HG03159 (cell line): Measurements from ENCODE around the gene CYYR1.

Experiments
- ATAC-seq: cut with Tn5 transposase; IDR thresholded peaks from one replicate; pipeline ENCODE4 v1.9.1; 2021; ENCODE audit warnings: mild to moderate bottlenecking, moderate library complexity; ENCODE audit not compliant: unreplicated experiment

Gene CYYR1

DNA sequence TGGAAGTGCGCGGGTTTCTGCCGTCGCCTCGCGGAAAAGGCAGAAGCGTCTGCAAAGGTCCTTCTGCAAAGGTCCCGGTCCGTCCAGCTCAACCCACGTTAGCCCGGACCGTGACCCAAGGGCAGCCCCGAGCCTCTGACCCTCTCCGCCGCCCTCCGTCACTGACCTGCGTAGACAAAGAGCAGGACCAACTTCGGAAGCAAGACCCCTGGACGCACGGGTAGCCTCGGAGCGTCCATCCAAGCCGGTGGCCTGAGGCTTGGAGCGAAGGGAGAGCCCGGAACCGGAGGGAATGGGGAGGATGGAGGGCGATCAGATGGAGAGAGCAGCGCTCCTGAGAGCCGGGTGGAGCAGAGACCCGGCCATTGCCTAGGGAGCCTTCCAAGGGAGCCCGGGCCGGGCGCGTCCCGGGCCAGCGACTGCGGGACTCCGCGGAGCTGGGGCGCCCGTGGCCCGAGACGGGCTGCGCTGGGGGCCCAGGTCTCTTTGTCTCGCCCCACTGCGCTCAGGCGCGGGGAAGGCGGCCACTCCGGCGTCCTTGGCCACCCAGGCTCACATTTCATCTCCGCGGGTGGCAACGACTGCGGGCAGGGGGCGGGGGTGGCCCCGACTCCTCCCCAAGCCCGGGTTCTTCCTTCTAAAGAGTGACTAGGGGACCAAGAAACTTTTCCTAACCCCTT lies at the start of gene CYYR1:
Gene CYYR1 (minus strand): TSS at position 585 of the 680 bp plus-strand sequence. CDS start 346 bp downstream, at position 239.
- no peak for ATAC-seq

DNA sequence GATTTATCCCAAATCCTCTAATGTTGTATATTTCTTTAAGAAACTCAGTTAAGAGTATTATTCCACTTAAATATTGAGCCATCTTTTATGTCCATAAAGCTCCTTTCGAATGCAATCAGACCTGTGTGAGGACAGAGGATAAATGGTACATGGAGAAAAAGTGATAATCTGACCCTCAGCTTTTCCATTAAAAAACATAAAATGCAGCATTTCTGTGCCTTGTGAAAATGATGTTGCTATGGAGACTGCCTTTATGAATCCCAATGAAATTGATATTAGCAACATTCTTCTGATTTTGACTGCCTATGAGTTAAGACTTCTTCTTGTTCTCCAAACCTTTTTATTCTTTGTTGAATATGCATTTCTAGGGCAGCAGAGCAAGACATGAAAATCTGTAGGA lies 44.1 kb upstream of the CYYR1 start:
- no peak for ATAC-seq

DNA sequence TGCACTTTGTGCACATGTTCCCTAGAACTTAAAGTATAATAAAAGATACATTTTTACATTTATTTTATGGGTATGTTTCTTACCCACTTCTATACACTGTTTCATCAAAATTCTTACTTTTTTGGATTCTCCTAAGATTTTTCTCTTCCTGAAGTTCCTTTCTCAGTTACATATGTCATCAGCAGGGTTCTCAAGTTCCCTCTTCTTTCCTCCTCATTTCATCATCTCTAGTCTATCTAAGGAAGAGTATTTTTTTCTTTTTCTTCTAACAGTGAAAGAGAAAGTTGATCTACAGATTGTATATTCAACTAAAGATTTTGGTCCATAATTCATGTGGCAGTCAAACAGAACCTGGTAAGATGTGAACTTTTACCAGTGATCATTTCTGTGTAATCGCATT lies 41.2 kb upstream of the CYYR1 start:
- no peak for ATAC-seq

DNA sequence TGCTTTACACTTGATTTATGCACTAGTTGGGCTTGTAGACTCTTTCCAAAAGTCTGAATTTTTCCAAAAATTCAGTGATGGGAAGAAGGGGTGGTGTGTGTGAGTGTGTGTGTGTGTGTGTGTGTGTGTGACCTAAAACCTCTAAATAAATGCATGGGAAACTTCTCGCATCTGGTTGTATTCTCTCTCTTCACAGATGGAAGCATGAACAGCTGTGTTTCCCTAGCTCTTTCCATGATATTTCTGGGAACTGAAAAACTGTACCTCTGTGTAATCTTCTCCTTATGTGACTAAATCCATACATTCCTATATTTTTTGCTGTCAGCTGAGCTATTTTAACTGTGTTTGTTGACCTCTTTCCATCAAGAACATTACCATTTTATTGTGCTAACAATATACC lies 26.2 kb upstream of the CYYR1 start:
- ATAC-seq = no peak

DNA sequence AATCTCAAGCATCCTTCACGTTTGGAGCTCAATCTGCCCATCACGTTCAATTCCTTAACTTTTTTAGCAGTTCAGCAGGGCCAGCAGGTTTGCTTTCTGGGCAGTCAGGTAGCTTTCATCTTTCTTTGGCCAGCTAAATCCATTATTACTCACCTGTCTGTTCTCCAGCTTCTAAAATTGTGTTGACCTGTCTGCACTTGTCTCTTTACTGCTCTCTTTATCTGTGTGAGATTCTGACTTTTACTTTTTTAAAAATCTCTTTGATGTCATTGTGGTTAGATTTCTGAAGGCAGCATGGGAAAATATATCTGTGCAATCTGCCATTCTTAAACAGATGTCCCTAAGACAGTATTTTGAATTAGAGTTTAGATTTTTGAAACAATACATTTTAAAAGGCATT lies 24.9 kb upstream of the CYYR1 start:
- no peak for ATAC-seq

DNA sequence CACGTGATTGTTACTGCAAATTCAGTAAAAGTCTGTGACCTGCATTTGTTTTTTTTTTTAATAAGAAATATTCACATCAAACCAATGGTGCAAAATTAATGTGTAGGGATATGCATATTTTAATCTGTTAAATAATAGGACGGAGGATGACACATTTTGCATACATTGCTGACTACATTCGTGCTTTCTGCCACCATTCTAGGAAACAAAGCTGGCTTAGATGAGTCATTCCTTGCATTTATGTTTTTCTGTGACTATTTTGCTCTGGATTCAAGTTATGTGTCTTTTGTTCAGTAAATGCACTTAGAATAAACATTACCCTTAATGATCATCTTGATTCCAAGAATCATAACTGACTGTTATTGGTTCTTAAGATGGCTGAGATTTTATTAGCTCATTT lies 23.9 kb upstream of the CYYR1 start:
- no peak for ATAC-seq

DNA sequence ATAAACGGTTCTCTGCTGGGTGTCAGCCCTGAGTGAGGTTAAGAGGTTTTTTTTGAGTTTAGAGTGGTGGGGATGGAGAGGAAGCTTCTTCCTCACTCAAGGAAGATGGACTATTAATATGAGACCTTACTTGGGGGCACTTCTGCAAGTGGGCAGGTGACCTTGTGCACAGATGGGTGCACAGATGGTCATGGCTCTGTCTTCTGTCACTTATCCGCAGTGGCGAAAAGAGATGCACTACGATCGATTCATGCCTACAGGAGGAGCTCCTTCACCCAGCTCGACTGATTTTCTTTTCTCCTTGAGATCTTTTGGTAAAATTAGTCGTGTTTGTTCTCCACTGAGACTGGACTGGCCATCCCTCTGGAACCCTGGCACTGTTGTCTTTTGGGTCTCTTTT lies 22.9 kb upstream of the CYYR1 start:
- no peak for ATAC-seq

DNA sequence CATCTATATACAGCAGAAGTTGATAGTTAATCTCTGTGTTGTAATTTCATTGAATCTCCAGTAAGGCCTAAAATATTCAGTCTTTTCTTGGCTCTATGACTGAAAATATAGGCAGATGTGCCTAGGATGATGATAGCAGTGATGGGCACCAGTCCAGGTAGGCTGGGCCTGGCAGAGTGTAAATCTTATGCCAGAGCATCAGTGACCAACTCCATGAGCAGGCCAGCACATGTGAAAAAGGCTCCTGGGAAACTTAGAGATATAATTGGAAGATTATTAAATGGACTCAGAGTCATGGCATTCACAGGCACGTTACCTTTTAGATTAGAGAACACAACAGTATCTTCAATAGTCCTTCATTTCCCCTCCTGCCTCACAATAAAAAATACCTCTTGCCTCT lies 20.7 kb upstream of the CYYR1 start:
- ATAC-seq = no peak

DNA sequence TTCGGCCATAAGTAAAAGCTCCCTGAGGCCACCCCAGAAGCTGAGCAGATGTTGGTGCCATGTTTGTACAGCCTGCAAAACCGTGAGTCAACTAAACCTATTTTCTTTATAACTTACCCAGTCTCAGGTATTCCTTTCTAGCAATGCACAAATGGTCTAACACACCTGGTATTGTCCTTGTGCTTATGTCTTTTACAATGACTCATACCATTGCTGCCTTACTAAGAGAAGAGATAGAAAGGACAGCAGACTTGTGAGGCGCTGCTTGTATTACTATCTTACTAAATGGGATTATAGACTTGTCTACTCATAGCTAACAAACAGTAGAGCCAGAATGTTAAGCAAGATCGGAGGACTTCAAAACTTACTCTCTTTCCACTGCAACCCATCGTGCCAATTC lies 18.5 kb upstream of the CYYR1 start:
- ATAC-seq = no peak

DNA sequence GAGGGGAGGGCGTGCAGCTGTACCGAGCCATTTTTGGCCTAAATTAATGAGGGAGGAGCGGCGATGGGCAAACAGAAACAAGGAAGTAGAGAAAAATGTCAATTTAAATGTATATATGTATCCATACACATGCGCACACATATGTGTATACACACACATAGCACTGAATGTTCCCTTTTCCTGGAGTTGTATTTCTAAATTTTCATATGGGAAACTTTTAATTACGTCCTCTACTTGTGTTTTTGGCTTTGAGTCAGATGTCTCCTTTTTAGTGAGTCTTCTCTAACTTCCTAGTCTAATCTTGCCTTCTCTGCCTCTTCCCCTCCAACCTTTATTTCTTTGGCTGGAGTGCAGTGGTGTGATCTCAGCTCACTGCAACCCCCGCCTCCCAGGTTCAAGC lies 15.4 kb upstream of the CYYR1 start:
- no peak for ATAC-seq

DNA sequence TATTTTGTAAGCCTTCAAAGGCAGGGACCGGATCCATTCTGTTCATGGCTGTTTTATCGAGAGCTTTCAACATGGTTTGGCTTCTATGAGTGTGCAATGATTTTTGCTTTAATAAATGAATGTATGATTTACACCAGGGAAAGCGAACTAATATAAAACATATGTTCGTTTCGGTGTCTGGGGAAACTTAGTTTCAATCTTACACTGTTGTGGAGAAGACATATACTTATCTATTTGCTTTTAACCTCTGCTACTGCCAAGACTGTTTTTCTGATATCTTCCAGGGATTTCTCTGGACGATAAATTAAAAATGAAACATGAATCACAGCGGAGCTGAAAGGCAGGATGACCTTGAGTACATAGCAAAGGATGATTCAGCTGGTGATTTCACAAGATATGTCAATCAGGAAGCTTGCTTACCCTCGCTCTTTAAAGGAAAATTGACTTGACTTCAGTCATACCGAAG lies 14.7 kb upstream of the CYYR1 start:
- ATAC-seq = no peak

DNA sequence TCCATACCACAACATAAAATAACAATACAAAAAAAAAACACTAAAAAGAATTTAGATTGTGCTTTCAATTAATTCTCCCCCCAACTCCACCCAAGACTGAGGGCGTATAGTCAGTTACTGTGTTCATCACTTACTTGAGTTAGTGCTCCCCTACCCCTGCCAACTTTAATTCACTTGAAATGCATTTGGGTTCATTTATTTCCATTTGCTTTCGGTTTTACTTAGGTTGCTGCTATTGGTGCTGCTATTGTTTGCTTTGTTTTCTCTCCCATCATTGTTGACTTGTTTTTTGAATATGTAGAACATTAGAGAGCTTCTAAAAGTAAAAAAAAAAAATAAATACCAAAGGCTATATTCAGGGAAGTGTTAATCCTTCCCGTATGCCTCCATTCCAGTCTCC lies 10.7 kb upstream of the CYYR1 start:
- ATAC-seq = no peak

DNA sequence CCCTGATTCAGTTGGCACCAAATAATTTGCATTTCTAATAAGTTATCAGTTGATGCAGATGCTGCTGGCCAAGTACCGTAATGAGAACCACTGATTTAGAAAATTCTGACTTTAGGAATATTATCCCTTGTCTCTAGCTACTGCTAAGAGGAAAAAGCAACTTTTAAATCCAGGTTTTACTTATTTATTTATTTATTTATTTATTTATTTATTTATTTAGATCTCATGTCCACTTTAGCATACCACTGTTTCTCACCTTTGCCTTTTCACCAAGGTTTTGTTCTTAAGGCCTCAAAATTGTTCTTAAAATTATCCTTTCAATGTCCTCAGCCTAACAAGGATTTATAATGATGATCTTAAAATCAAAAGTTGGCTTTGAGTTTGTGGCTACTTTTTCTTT lies 8.7 kb upstream of the CYYR1 start:
- ATAC-seq = no peak

DNA sequence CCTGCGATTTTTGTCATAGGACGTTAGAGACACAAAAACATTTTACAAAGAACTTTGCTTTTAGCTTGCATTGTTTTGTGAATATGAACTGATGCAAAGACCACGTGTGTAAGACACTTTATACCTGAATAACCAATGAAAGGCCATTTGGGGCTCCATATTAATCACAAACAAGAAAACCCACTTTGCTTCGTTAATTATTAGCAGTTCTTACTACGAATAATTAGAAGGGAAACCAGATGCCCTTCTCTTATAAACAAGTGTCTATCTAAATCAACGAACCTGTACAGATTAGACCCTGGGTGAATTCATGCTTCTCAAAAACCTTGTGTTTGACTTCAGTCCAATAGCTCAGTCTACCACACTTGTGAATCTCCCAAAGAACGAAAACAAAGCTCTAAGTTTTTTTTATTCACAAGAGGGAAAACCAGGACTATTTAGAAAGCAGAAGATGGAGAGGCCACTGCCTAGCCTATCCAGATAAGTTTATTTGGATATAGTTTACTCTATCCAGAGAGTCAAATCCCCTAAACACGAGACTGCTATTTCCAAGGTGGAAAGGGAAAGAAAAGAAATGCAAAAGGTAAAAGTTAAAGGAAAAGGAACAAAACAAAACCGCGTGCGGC lies 897 bp downstream of the CYYR1 start:
- no peak for ATAC-seq

DNA sequence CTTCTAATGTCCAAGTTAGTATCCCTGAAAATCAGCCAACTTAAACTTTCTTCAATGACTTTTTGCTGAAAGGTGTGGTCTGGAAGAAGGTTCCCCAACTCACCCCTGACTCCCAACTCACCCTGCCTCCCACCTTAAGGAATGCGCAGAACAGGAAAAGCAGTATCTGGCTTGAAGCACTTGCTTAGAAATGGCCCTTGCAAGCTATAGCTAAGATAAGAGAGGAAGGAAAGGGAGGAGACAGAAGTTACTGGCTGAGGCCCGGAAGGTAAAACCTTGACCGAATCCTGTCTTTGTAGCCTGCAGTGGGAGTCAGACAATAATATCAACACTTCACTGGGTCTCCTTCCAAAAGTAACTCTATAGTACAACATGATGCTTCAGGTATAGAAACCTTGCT lies 2.9 kb downstream of the CYYR1 start:
- no peak for ATAC-seq

DNA sequence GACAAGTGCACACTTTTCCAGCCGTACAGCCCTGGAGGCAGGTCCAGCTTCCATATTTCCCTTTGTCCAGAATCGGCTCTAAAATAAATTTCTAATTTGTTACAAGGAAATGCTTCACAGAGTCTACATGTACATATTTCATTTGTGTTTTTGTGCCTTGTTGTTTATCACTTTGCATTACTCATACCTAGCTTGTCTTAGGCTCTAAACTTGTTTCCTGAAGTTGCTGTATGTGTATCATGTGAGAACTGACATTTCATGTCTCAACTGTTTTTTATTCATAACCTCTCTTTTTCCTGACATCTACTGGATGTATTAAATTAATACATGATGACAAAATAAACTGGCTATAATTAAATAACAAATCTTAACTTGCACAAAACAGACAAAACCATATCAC lies 7.5 kb downstream of the CYYR1 start:
- no peak for ATAC-seq

DNA sequence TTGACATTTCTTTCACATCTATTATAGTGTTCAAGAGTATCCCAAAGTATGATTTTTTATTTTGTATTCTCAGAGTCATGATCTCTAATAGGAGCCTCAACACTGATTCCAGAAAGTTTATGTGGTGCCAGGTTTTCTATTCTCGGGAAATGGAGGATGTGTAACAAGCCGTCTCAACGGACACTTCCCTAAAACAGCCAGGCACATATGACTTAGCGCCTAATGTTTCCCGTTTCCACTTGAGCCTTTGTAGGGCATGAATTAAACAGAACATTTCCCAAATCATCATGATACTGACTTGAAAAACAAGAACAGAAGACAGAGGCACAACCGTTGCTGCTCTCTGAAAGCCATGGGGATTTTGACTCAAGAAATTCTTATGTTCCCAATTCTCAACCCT lies 8.0 kb downstream of the CYYR1 start:
- ATAC-seq = no peak

DNA sequence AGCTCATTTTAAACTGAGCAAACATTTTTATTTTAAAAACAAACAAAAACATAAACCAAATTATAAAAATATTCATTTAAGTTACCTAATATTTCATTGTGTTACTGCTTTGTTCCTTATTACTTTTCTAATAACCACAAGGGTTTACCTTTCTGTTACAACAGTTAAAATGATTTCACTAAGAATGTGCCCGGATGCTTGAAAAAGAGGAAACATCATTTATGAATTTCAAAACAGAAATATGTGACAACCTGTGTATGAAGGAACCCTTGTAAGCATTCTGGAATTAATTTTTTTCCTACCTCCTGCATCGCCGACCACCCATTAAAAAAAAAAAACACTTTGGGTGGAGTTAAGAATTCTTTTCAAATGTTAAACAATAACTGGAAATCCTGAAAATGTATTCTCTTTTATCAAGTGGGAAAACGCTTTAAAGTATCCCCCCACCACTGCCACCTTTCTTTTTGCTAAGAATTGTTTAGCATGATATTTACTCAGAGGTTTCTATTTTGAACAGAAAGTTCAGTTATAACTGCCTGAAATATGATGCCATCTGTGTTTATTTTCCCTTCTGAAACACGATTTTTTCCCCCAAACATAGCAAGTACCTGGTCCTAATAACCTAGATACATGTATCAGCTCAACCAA lies 9.1 kb downstream of the CYYR1 start:
- ATAC-seq = no peak

DNA sequence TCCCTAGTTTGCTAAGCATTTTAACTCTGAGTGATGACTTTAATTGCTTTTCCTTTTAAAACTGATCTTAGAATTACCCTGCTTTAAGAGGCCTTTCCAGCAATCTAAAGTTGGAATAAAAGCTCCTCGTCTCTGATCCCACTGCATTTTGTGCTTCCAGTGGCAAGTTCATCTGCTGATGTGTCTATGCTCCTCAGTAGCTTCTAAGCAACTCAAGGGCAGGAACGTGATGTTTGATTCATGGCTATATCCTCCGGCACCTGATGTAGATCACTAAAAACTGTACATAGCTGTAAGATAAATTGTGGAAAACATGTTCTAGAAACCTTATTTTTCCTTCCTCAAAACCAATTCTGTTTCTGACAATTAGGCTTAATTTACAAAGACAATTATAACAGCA lies 12.5 kb downstream of the CYYR1 start:
- no peak for ATAC-seq

DNA sequence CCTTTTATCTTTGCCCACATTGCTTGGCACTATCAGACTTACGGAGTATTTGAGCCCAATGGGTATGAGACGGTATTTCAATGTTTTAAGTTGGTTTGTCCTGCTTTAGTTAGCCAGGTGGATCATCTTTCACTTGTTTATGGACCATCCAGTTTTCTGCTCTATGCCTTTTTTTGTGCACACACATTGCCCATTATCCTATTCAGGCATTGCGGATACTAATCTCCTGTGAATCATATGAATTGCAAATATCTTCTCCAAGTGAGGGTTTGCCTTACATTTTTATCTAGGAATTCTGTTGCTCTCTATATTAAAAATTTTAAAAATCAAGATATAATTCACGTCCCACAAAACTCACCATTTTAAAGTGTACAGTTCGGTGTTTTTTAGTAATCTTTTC lies 14.0 kb downstream of the CYYR1 start:
- ATAC-seq = no peak

DNA sequence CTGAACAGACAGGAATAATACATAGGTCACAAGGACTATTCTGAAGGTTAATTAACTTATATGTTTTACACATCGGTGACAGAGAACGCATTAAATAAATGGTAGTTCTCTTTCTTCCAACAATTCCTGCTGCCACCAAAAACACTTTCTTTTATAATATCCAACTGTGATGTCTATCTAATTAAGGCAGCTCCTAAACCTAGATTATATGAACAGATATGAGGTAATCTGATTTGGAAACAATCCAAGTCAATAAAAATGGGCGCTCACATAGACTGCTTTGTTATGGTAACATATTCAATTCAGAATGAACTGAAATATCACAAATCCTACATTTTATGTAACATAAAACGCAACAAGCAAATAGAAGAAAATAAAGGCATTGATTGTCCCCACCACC lies 16.0 kb downstream of the CYYR1 start:
- ATAC-seq = no peak

DNA sequence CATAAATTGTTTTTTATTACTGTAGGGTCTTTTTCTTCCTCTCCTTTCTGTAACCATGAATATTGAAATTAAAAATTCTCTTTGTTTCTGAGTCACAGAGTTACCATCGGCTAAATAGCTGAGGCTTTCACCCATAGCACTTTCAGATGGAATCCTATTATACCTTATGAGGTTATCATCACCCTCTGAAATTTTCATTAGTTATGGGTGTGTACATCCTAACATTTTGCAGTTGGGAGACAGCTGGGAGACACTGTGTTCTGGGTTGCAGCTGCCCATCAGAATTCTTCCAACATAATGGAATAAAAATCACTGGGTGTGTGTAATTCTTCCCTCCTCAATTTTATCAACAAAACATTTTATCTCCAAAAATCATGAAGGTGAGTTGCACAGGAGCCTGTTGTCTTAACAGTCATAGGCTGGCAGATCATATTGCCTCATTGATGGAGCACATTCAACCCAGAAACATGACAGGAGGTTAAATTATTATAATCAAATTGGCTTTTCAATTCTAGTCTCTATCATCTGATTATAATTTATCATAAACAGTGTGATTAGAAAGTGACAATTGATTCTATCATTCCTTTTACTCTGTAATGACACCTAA lies 17.4 kb downstream of the CYYR1 start:
- no peak for ATAC-seq
